Astrocyte (in vitro differentiated cells and primary cell): Measurements from ENCODE around the gene SLC66A1. TPM values are rescaled to one million over a fixed set of nuclear protein-coding genes. Genes with fewer than 3 reads are reported as not detected.
A peak's percentile ranks its signal among the peaks of the same experiment; 100 is the strongest.

ENCODE experiments used
- DNase-seq: peaks from one replicate; pipeline ENCODE4 v3.0.0-alpha.2; 2010; ENCODE audit warnings: low read depth
- FAIRE-seq: peaks from 2 replicates; lab custom pipeline; 2011; peaks lifted over from hg19 to GRCh38; lab: Jason Lieb, UNC
- H2AFZ ChIP-seq: 2 replicates; pipeline ENCODE4 v1.6.0; 2012; ENCODE audit warnings: low read depth, low read length, inconsistent platforms
- H3K27ac ChIP-seq: 2 replicates; pipeline ENCODE4 v1.5.1; 2011; ENCODE audit warnings: low read depth, low read length, inconsistent platforms
- H3K27me3 ChIP-seq: 2 replicates; pipeline ENCODE4 v1.6.0; 2011; ENCODE audit warnings: low read length, inconsistent platforms; ENCODE audit not compliant: insufficient read depth
- H3K36me3 ChIP-seq: 2 replicates; pipeline ENCODE4 v1.5.1; 2011; ENCODE audit warnings: low read length, inconsistent platforms; ENCODE audit not compliant: insufficient read depth
- H3K4me1 ChIP-seq: 2 replicates; pipeline ENCODE4 v1.5.1; 2011; ENCODE audit warnings: low read length, inconsistent platforms; ENCODE audit not compliant: insufficient read depth
- H3K4me2 ChIP-seq: 2 replicates; pipeline ENCODE4 v1.6.0; 2012; ENCODE audit warnings: low read length, inconsistent platforms
- H3K4me3 ChIP-seq: 2 replicates; pipeline ENCODE4 v1.5.1; 2011; ENCODE audit warnings: low read depth, mild to moderate bottlenecking, low read length, inconsistent platforms; ENCODE audit not compliant: insufficient read depth
- H3K79me2 ChIP-seq: 2 replicates; pipeline ENCODE4 v1.6.0; 2012; ENCODE audit warnings: mild to moderate bottlenecking, low read length, inconsistent platforms; ENCODE audit not compliant: insufficient read depth
- H3K9ac ChIP-seq: 2 replicates; pipeline ENCODE4 v1.6.0; 2012; ENCODE audit warnings: mild to moderate bottlenecking, low read length, inconsistent platforms
- H3K9me3 ChIP-seq: 2 replicates; pipeline ENCODE4 v1.5.1; 2012; ENCODE audit warnings: low read depth, mild to moderate bottlenecking, low read length, inconsistent platforms; ENCODE audit not compliant: insufficient read depth
- H4K20me1 ChIP-seq: 2 replicates; pipeline ENCODE4 v1.6.0; 2012; ENCODE audit warnings: low read length, inconsistent platforms; ENCODE audit not compliant: insufficient read depth
- H3K27ac Mint-ChIP-seq: one replicate; pipeline ENCODE4 v1.8.0; 2021; ENCODE audit warnings: mild to moderate bottlenecking, mixed read lengths; ENCODE audit not compliant: unreplicated experiment
- H3K27me3 Mint-ChIP-seq: one replicate; pipeline ENCODE4 v1.8.0; 2021; ENCODE audit warnings: low read depth, mixed read lengths; ENCODE audit not compliant: unreplicated experiment
- H3K36me3 Mint-ChIP-seq: one replicate; pipeline ENCODE4 v1.8.0; 2021; ENCODE audit warnings: low read depth, mixed read lengths; ENCODE audit not compliant: unreplicated experiment
- H3K4me1 Mint-ChIP-seq: one replicate; pipeline ENCODE4 v1.8.0; 2021; ENCODE audit warnings: low read depth, mixed read lengths; ENCODE audit not compliant: unreplicated experiment
- H3K4me3 Mint-ChIP-seq: one replicate; pipeline ENCODE4 v1.8.0; 2021; ENCODE audit warnings: mild to moderate bottlenecking, moderate library complexity, mixed read lengths; ENCODE audit not compliant: unreplicated experiment
- H3K9me3 Mint-ChIP-seq: one replicate; pipeline ENCODE4 v1.8.0; 2021; ENCODE audit warnings: mild to moderate bottlenecking, mixed read lengths; ENCODE audit not compliant: unreplicated experiment
- CTCF ChIP-seq: IDR thresholded peaks from 2 replicates; pipeline ENCODE4 v1.5.1; 2011; ENCODE audit warnings: low read depth, mild to moderate bottlenecking, inconsistent platforms, low read length, moderate library complexity; ENCODE audit not compliant: insufficient read depth
- EZH2 ChIP-seq: IDR thresholded peaks from 2 replicates; pipeline ENCODE4 v1.6.1; 2012; ENCODE audit warnings: mild to moderate bottlenecking, low read length, inconsistent platforms; ENCODE audit not compliant: insufficient read depth
- total RNA-seq: library from RNA; stranded (reverse); gene quantifications from 2 replicates; pipeline ENCODE4 v1.2.1, GENCODE V29; 2021

Gene SLC66A1
- total RNA-seq, 1 donor from 2014 or later = 21.5 TPM

- Histone ChIP-seq H4K20me1 (peaks cover 88% of the 10 kb centered on the region), H3K9ac (no peak overlapping the region), H3K4me2 (no peak overlapping the region), H3K9me3 (no peaks in the 10 kb centered on the region), H3K27me3 (no peaks in the 10 kb centered on the region), H3K4me3 (no peak overlapping the region), H3K4me1 (peaks cover 8% of the 10 kb centered on the region), H3K36me3 (peaks cover 31% of the 10 kb centered on the region), H2AFZ (no peak overlapping the region), H3K27ac (peak overlapping the region; percentile 22), H3K79me2 (peaks cover 70% of the 10 kb centered on the region)
- TF ChIP-seq CTCF = no peak
- TF ChIP-seq EZH2 = no peak
- peak overlapping the region; percentile 34 for H3K27ac Mint-ChIP-seq
- peak overlapping the region; percentile 57 for H3K4me3 Mint-ChIP-seq
- H3K27me3 Mint-ChIP-seq = no peaks in the 10 kb centered on the region
- FAIRE-seq = no peak
- peaks cover 35% of the 10 kb centered on the region for H3K36me3 Mint-ChIP-seq
- peak; percentile 56 for DNase-seq
- peaks cover 18% of the 10 kb centered on the region for H3K4me1 Mint-ChIP-seq
- H3K9me3 Mint-ChIP-seq = peaks cover 4% of the 10 kb centered on the region
These were observed 65.9 kb downstream of the SLC66A1 start for GRCh38 chr1:19377812-19378718.

Other genes starting within 250 kb of the SLC66A1 start
- 133 and 153 TPM in 2 replicates for gene UBR4, start 102.1 kb upstream of the SLC66A1 start, total RNA-seq
- gene EMC1, start 60.8 kb upstream of the SLC66A1 start, total RNA-seq = 89.3 and 92.9 TPM in 2 replicates
- gene MRTO4, start 60.5 kb upstream of the SLC66A1 start, total RNA-seq = 37.9 and 41.0 TPM in 2 replicates
- gene AKR7A3, start 23.6 kb upstream of the SLC66A1 start, total RNA-seq = 0.20 and 0.55 TPM in 2 replicates
- gene AKR7A2, start 182 bp upstream of the SLC66A1 start, total RNA-seq = 30.3 and 33.9 TPM in 2 replicates
- gene CAPZB, start 173.2 kb downstream of the SLC66A1 start, total RNA-seq = 458 and 459 TPM in 2 replicates